Ishikawa (cell line): Measurements from ENCODE around the gene GOLGA2.

Experiments used
- EP300 ChIP-seq: IDR thresholded peaks from 2 replicates; pipeline ENCODE4 v1.6.1; 2012; ENCODE audit warnings: borderline replicate concordance
- FOXM1 ChIP-seq: IDR thresholded peaks from 2 replicates; pipeline ENCODE4 v1.6.1; 2012; ENCODE audit warnings: low read depth, borderline replicate concordance

DNA sequence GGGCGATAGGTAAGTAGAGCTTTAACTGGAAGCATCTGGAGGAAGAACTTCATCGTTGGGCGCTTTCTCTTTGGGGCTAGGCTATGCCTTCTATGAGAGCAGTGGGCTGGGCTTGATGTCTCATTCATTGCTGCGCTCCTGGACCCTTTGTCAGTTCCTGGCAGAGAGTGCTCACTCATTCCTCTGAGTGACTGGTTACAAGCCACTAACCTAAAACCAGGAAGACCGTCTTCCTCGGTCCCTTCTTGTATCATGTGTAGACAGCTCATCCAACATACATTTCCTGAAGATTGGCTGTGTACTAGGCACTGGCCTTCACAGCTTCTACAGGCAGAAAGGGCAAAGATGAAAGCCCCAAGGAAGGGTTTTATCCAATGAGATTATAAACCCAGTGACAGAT lies 6.7 kb upstream of the GOLGA2 start:
- TF ChIP-seq FOXM1 (no peak), EP300 (no peak)
